Liver (tissue), 3 donors: ENCODE data around the gene EVA1C.

ENCODE experiments used
- SP1 ChIP-seq: IDR thresholded peaks from 2 replicates; pipeline ENCODE4 v1.6.1; 2018; ENCODE audit warnings: antibody characterized with exemption, mild to moderate bottlenecking
- TF ChIP-seq, protein P1 (sequence below): fragments of 150-350 bp; IDR thresholded peaks from 2 replicates; pipeline ENCODE4 v1.5.1; 2017; ENCODE audit warnings: improper control_type of control experiment, low read depth, low read length; ENCODE audit not compliant: missing input control
- donor health status: healthy.
- donor health status: healthy.

DNA sequence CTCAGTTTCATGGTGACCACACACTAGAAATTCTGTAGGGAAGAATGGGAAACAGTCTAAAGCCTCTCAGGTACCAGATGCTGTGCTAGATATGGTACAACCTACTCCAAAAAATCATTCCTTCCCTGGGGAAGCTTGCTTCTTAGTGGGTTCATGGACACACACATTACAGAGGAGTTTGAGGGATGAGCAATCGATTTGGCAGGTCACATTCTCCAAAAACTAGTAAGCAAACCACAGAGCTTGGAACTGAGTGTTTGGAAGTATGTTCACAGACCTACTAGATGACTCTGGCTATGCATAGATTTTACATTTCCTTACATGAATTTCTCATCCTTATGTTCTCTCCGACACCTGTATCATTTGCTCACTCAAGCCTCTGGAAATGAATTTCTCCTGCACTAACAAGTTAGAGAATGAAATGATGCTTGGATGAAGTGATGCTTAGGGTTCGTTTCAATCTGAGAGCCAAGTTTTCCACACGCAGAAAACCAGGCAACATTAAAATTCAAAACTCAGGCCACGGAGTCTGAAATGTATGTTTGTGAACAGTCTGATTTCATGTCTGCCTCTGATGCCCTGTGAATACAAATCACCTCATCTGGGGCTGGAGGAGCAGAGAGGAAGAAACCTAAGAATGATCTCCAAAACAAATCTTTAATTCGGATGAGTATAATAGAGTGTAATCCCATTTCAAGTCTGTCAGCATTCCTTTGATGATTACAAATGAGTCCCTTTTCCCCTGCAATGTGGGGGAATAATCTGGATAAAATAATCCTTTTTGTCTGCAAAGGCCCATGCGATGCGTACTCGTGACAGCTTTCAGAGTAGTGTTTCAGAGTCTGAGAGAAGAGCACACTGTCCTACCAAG is 11.0 kb downstream of the EVA1C start:
- TF ChIP-seq, protein P1, sequence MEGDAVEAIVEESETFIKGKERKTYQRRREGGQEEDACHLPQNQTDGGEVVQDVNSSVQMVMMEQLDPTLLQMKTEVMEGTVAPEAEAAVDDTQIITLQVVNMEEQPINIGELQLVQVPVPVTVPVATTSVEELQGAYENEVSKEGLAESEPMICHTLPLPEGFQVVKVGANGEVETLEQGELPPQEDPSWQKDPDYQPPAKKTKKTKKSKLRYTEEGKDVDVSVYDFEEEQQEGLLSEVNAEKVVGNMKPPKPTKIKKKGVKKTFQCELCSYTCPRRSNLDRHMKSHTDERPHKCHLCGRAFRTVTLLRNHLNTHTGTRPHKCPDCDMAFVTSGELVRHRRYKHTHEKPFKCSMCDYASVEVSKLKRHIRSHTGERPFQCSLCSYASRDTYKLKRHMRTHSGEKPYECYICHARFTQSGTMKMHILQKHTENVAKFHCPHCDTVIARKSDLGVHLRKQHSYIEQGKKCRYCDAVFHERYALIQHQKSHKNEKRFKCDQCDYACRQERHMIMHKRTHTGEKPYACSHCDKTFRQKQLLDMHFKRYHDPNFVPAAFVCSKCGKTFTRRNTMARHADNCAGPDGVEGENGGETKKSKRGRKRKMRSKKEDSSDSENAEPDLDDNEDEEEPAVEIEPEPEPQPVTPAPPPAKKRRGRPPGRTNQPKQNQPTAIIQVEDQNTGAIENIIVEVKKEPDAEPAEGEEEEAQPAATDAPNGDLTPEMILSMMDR, result no peak
- no peak for TF ChIP-seq SP1
